ENCODE data around the gene ACTG2.

The ACTG2 gene

GRCh38 chr2:73896362-73897239 is 3.8 kb downstream of the ACTG2 start:
- H3K4me3 ChIP-seq (ENCODE audit: low read depth, low read length) = peak overlapping the region; percentile 6
- DNase-seq (ENCODE audit: low read depth, low spot score) = peak; percentile 53
- ChIA-PET CTCF (no interaction called here), POLR2A (interaction anchor here (0.6 to 1.6 kb wide), 3 partner anchors 41 to 107 kb away, joined by 3 to 5 read pairs (median 3); no protein-coding TSS in a partner anchor)
- no peak for TF ChIP-seq CTCF (IDR thresholded peaks at IDR 0.05; ENCODE audit: insufficient read depth, low read length, missing control alignments)

GRCh38 chr2:73897240-73897583 is 4.4 kb downstream of the ACTG2 start:
- H3K4me3 ChIP-seq (ENCODE audit: low read depth, low read length) = no peak overlapping the region; the same call in 1 of the 2 replicates
- no peak for TF ChIP-seq CTCF (IDR thresholded peaks at IDR 0.05; ENCODE audit: insufficient read depth, low read length, missing control alignments)
- ChIA-PET CTCF (no interaction called here), POLR2A (interaction anchor here (0.6 to 1.6 kb wide), 3 partner anchors 41 to 107 kb away, joined by 3 to 5 read pairs (median 3); no protein-coding TSS in a partner anchor)
- DNase-seq (ENCODE audit: low read depth, low spot score) = no peak

- CTCF ChIA-PET = no interaction called here
- no peak for DNase-seq (ENCODE audit: low read depth, low spot score)
- POLR2A ChIA-PET = no interaction called here
- TF ChIP-seq CTCF (IDR thresholded peaks at IDR 0.05; ENCODE audit: insufficient read depth, low read length, missing control alignments) = no peak
- H3K4me3 ChIP-seq (ENCODE audit: low read depth, low read length) = no peak overlapping the region
These were observed 5.1 kb downstream of the ACTG2 start for GRCh38 chr2:73897934-73898333.

- ChIA-PET CTCF (no interaction called here), POLR2A (no interaction called here)
- TF ChIP-seq CTCF (IDR thresholded peaks at IDR 0.05; ENCODE audit: insufficient read depth, low read length, missing control alignments) = no peak
- no peak overlapping the region for H3K4me3 ChIP-seq (ENCODE audit: low read depth, low read length)
- DNase-seq (ENCODE audit: low read depth, low spot score) = no peak
These were observed 7.1 kb downstream of the ACTG2 start for GRCh38 chr2:73899801-73900336.

GRCh38 chr2:73901143-73901542 is 8.3 kb downstream of the ACTG2 start:
- no peak overlapping the region for H3K4me3 ChIP-seq (ENCODE audit: low read depth, low read length)
- DNase-seq (ENCODE audit: low read depth, low spot score) = no peak
- ChIA-PET CTCF (no interaction called here), POLR2A (no interaction called here)
- no peak for TF ChIP-seq CTCF (IDR thresholded peaks at IDR 0.05; ENCODE audit: insufficient read depth, low read length, missing control alignments)

GRCh38 chr2:73902284-73902683 is 9.5 kb downstream of the ACTG2 start:
- DNase-seq (ENCODE audit: low read depth, low spot score) = no peak
- no peak overlapping the region for H3K4me3 ChIP-seq (ENCODE audit: low read depth, low read length)
- POLR2A ChIA-PET = no interaction called here
- TF ChIP-seq CTCF (IDR thresholded peaks at IDR 0.05; ENCODE audit: insufficient read depth, low read length, missing control alignments) = no peak
- CTCF ChIA-PET = no interaction called here

All from AG04449 (cell line).